Testis (tissue), 2 donors: ENCODE data around the gene STARD3NL.

ENCODE experiments used
- POLR2A ChIP-seq: fragments of 450-650 bp; IDR thresholded peaks from one replicate; pipeline ENCODE4 v1.6.1; 2017; ENCODE audit warnings: antibody characterized with exemption, mild to moderate bottlenecking, moderate library complexity
- TF ChIP-seq, protein P1 (sequence below), 3 experiments: fragments of 450-650 bp in 2 of 3; fragments of 200-600 bp in 1 of 3; sonication (generic) in 1 of 3; IDR thresholded peaks; one replicate each; pipeline ENCODE4 v1.5.1; 2016 to 2019; ENCODE audit warnings: antibody characterized with exemption in 3 of 3, mild to moderate bottlenecking in 2 of 3, moderate library complexity in 1 of 3

- TF ChIP-seq, protein P1, sequence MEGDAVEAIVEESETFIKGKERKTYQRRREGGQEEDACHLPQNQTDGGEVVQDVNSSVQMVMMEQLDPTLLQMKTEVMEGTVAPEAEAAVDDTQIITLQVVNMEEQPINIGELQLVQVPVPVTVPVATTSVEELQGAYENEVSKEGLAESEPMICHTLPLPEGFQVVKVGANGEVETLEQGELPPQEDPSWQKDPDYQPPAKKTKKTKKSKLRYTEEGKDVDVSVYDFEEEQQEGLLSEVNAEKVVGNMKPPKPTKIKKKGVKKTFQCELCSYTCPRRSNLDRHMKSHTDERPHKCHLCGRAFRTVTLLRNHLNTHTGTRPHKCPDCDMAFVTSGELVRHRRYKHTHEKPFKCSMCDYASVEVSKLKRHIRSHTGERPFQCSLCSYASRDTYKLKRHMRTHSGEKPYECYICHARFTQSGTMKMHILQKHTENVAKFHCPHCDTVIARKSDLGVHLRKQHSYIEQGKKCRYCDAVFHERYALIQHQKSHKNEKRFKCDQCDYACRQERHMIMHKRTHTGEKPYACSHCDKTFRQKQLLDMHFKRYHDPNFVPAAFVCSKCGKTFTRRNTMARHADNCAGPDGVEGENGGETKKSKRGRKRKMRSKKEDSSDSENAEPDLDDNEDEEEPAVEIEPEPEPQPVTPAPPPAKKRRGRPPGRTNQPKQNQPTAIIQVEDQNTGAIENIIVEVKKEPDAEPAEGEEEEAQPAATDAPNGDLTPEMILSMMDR (IDR thresholded peaks at IDR 0.05) = no peak
- TF ChIP-seq POLR2A = no peak
These were observed 12.0 kb downstream of the STARD3NL start for GRCh38 chr7:38190011-38190410.
